ENCODE measurements around the gene ARL17B. TPM values are rescaled to one million over a fixed set of nuclear protein-coding genes. Genes with fewer than 3 reads are reported as not detected.
"Not testable (repeated sequence)": the region's sequence is repeated elsewhere in the genome, so short reads cannot be mapped to it uniquely, and the experiment has no call there.

The ARL17B gene
- polyA plus RNA-seq, 2 donors = 5.7 to 6.4 TPM

GRCh38 chr17:46291618-46292017 is 69.9 kb downstream of the ARL17B start:
- not testable (repeated sequence) for H3K4me3 ChIP-seq (ENCODE audit: low read depth in 1 of 2, low read length in 2 of 2); H3K27me3 ChIP-seq (ENCODE audit: control insufficient read depth in 1 of 2, insufficient read depth in 2 of 2, low read length in 2 of 2); H3K9me3 ChIP-seq (ENCODE audit: control insufficient read depth in 2 of 2, insufficient read depth in 1 of 2, low read depth in 1 of 2, low read length in 1 of 2); H3K36me3 ChIP-seq (ENCODE audit: control insufficient read depth in 2 of 2, insufficient read depth in 2 of 2, low read length in 1 of 2); H3K27ac ChIP-seq (ENCODE audit: low read depth in 2 of 2, low read length in 1 of 2); H3K4me1 ChIP-seq (ENCODE audit: control insufficient read depth in 2 of 2, insufficient read depth in 2 of 2, low read length in 1 of 2)
- WGBS, 2 donors = 95 to 99% methylated on average over 8 of the region's 8 CpGs

DNA sequence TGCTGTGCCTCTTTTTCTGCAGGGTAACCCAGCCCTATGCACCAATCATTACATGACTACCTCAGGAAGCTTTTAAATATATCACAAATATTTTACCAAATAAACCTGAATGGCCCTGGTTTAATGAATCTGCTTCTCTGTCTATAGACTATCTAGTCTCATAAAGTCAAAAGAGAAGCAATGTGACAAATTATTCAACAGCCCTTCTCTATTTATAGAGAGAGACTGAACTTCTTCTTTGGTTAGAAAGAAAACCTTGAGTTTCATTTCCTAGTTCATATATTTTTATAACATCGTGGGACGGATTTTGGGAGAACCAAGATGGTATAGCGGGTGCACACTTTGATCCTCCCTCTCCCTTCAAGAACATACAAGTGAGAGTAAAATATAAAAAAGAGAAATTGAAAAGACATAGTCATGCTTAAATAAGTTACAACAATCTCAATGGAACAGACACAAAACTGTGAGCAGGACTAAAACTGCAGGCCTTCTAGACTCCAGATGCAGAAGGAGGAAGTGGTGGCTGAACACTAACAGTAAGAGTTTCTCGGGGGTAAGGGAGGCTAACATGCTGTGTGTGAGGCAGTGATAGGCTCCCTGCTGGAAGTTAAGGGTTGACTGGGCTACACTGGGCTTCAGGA is 70.5 kb downstream of the ARL17B start:
- not testable (repeated sequence) for H3K9me3 ChIP-seq (ENCODE audit: control insufficient read depth in 2 of 2, insufficient read depth in 1 of 2, low read depth in 1 of 2, low read length in 1 of 2); H3K4me3 ChIP-seq (ENCODE audit: low read depth in 1 of 2, low read length in 2 of 2); H3K27me3 ChIP-seq (ENCODE audit: control insufficient read depth in 1 of 2, insufficient read depth in 2 of 2, low read length in 2 of 2); H3K36me3 ChIP-seq (ENCODE audit: control insufficient read depth in 2 of 2, insufficient read depth in 2 of 2, low read length in 1 of 2); H3K4me1 ChIP-seq (ENCODE audit: control insufficient read depth in 2 of 2, insufficient read depth in 2 of 2, low read length in 1 of 2); H3K27ac ChIP-seq (ENCODE audit: low read depth in 2 of 2, low read length in 1 of 2)
- WGBS, 2 donors = 82 to 86% methylated on average over 4 of the region's 4 CpGs

GRCh38 chr17:46287587-46287986 is 74.0 kb downstream of the ARL17B start:
- H3K4me3 ChIP-seq (ENCODE audit: low read depth in 1 of 2, low read length in 2 of 2); H3K9me3 ChIP-seq (ENCODE audit: control insufficient read depth in 2 of 2, insufficient read depth in 1 of 2, low read depth in 1 of 2, low read length in 1 of 2); H3K36me3 ChIP-seq (ENCODE audit: control insufficient read depth in 2 of 2, insufficient read depth in 2 of 2, low read length in 1 of 2); H3K27ac ChIP-seq (ENCODE audit: low read depth in 2 of 2, low read length in 1 of 2); H3K27me3 ChIP-seq (ENCODE audit: control insufficient read depth in 1 of 2, insufficient read depth in 2 of 2, low read length in 2 of 2); H3K4me1 ChIP-seq (ENCODE audit: control insufficient read depth in 2 of 2, insufficient read depth in 2 of 2, low read length in 1 of 2): not testable (repeated sequence)
- WGBS, 2 donors = 85 to 86% methylated on average over 7 of the region's 7 CpGs

DNA sequence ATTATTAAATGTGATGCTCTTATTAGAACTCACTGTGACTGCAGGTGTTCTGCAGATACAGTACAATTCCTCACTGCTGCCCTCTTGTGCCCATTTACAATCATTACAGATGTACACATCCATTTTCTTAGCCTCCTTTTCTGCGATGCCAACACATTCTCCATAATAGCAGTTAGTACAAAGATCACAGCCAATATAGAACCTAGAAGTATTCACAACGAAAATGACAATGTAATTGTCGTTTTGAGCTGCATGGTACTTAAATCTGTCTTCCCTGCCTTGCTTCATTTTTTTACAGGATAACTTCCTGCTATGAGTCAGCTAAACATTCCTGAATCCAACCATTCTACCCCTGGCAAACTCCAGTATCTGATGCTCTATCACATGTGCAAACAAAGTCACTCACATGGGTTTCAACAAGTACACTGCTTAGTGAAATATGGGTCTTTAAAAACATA is 74.8 kb downstream of the ARL17B start:
- not testable (repeated sequence) for H3K9me3 ChIP-seq (ENCODE audit: control insufficient read depth in 2 of 2, insufficient read depth in 1 of 2, low read depth in 1 of 2, low read length in 1 of 2); H3K27me3 ChIP-seq (ENCODE audit: control insufficient read depth in 1 of 2, insufficient read depth in 2 of 2, low read length in 2 of 2); H3K27ac ChIP-seq (ENCODE audit: low read depth in 2 of 2, low read length in 1 of 2); H3K4me1 ChIP-seq (ENCODE audit: control insufficient read depth in 2 of 2, insufficient read depth in 2 of 2, low read length in 1 of 2); H3K36me3 ChIP-seq (ENCODE audit: control insufficient read depth in 2 of 2, insufficient read depth in 2 of 2, low read length in 1 of 2); H3K4me3 ChIP-seq (ENCODE audit: low read depth in 1 of 2, low read length in 2 of 2)
- 1% methylated on average over 3 of the region's 3 CpGs for WGBS, 2 donors

DNA sequence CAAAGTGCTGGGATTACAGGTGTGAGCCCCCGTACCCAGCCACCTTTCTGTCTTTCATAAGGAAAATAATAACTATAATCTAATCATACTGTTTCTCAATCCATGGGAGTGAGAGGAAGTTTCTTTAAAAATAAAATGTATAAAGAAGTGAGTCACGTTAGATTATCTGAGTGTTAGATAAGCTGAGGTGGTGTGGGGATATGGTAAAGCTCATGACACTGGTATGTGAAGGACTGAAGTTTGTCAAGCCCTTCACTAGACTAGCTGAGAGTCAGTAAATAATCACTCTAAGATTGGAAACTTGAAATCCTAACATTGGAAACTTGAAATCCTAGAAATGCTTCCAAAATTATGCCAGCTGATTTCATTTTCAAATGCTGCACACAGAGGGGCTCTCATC is 76.1 kb downstream of the ARL17B start:
- not testable (repeated sequence) for H3K27ac ChIP-seq (ENCODE audit: low read depth in 2 of 2, low read length in 1 of 2); H3K27me3 ChIP-seq (ENCODE audit: control insufficient read depth in 1 of 2, insufficient read depth in 2 of 2, low read length in 2 of 2); H3K36me3 ChIP-seq (ENCODE audit: control insufficient read depth in 2 of 2, insufficient read depth in 2 of 2, low read length in 1 of 2); H3K4me1 ChIP-seq (ENCODE audit: control insufficient read depth in 2 of 2, insufficient read depth in 2 of 2, low read length in 1 of 2); H3K9me3 ChIP-seq (ENCODE audit: control insufficient read depth in 2 of 2, insufficient read depth in 1 of 2, low read depth in 1 of 2, low read length in 1 of 2); H3K4me3 ChIP-seq (ENCODE audit: low read depth in 1 of 2, low read length in 2 of 2)
- 68 to 86% methylated on average over 2 of the region's 2 CpGs for WGBS, 2 donors

DNA sequence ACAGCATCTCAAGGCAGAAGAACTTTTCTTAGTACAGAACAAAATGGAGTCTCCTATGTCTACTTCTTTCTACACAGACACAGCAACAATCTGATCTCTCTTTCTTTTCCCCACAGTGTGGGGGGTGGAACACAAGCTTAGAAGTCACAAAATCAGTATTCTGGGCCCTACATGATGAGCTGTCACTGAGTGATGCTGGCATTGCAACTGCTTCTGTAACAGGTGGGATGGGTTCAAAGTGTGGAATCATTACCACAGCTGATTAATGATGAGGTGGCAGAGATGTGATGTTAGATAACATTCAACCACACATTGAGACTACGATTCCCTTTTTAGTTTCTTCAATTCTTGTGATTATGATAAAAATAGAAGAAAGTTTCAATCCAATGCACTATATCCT is 77.1 kb downstream of the ARL17B start:
- H3K9me3 ChIP-seq (ENCODE audit: control insufficient read depth in 2 of 2, insufficient read depth in 1 of 2, low read depth in 1 of 2, low read length in 1 of 2); H3K4me3 ChIP-seq (ENCODE audit: low read depth in 1 of 2, low read length in 2 of 2); H3K27ac ChIP-seq (ENCODE audit: low read depth in 2 of 2, low read length in 1 of 2); H3K27me3 ChIP-seq (ENCODE audit: control insufficient read depth in 1 of 2, insufficient read depth in 2 of 2, low read length in 2 of 2); H3K36me3 ChIP-seq (ENCODE audit: control insufficient read depth in 2 of 2, insufficient read depth in 2 of 2, low read length in 1 of 2); H3K4me1 ChIP-seq (ENCODE audit: control insufficient read depth in 2 of 2, insufficient read depth in 2 of 2, low read length in 1 of 2): not testable (repeated sequence)
- 80 to 100% methylated on average over 1 of the region's 1 CpG for WGBS, 2 donors

DNA sequence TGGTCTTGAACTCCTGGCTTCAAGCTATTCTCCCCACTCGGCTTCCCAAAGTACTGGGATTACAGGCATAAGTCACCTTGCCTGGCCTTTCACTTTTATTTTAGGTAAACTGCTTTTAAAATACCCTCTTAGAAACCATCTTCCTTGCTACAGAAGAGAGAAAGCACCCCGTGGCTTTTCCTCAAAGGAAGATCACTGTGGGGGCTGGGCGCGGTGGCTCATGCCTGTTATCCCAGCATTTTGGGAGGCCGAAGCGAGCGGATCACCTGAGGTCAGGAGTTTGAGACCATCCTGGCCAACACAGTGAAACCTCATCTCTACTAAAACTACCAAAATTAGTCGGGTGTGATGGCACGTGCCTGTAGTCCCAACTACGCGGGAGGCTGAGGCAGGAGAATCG is 78.9 kb downstream of the ARL17B start:
- 94 to 95% methylated on average over 12 of the region's 12 CpGs for WGBS, 2 donors
- H3K4me1 ChIP-seq (ENCODE audit: control insufficient read depth in 2 of 2, insufficient read depth in 2 of 2, low read length in 1 of 2); H3K27ac ChIP-seq (ENCODE audit: low read depth in 2 of 2, low read length in 1 of 2); H3K9me3 ChIP-seq (ENCODE audit: control insufficient read depth in 2 of 2, insufficient read depth in 1 of 2, low read depth in 1 of 2, low read length in 1 of 2); H3K36me3 ChIP-seq (ENCODE audit: control insufficient read depth in 2 of 2, insufficient read depth in 2 of 2, low read length in 1 of 2); H3K4me3 ChIP-seq (ENCODE audit: low read depth in 1 of 2, low read length in 2 of 2); H3K27me3 ChIP-seq (ENCODE audit: control insufficient read depth in 1 of 2, insufficient read depth in 2 of 2, low read length in 2 of 2): not testable (repeated sequence)

DNA sequence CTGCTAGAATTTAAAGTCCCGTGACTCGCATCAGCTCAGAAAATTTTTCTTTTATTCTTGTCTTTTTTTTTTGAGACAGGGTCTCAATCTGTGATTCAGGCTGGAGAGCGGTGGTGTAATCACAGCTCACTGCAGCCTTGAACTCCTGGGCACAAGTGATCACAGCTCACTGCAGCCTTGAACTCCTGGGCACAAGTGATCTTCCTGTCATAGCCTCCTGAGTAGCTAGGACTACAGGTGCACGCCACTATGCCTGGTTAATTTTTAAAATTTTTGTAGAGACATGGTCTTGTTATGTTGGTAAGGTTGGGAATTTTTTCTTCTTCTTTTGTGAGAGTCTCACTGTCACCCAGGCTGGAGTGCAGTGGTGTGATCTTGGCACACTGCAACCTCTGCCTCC is 80.2 kb downstream of the ARL17B start:
- not testable (repeated sequence) for H3K4me3 ChIP-seq (ENCODE audit: low read depth in 1 of 2, low read length in 2 of 2); H3K27me3 ChIP-seq (ENCODE audit: control insufficient read depth in 1 of 2, insufficient read depth in 2 of 2, low read length in 2 of 2); H3K4me1 ChIP-seq (ENCODE audit: control insufficient read depth in 2 of 2, insufficient read depth in 2 of 2, low read length in 1 of 2); H3K9me3 ChIP-seq (ENCODE audit: control insufficient read depth in 2 of 2, insufficient read depth in 1 of 2, low read depth in 1 of 2, low read length in 1 of 2); H3K27ac ChIP-seq (ENCODE audit: low read depth in 2 of 2, low read length in 1 of 2); H3K36me3 ChIP-seq (ENCODE audit: control insufficient read depth in 2 of 2, insufficient read depth in 2 of 2, low read length in 1 of 2)
- 90 to 97% methylated on average over 4 of the region's 4 CpGs for WGBS, 2 donors

- H3K4me1 ChIP-seq (ENCODE audit: control insufficient read depth in 2 of 2, insufficient read depth in 2 of 2, low read length in 1 of 2); H3K27me3 ChIP-seq (ENCODE audit: control insufficient read depth in 1 of 2, insufficient read depth in 2 of 2, low read length in 2 of 2); H3K36me3 ChIP-seq (ENCODE audit: control insufficient read depth in 2 of 2, insufficient read depth in 2 of 2, low read length in 1 of 2); H3K4me3 ChIP-seq (ENCODE audit: low read depth in 1 of 2, low read length in 2 of 2); H3K9me3 ChIP-seq (ENCODE audit: control insufficient read depth in 2 of 2, insufficient read depth in 1 of 2, low read depth in 1 of 2, low read length in 1 of 2); H3K27ac ChIP-seq (ENCODE audit: low read depth in 2 of 2, low read length in 1 of 2): not testable (repeated sequence)
- WGBS, 2 donors = 56 to 67% methylated on average over 3 of the region's 3 CpGs
Measured at GRCh38 chr17:46276728-46277479, 84.7 kb downstream of the ARL17B start.

DNA sequence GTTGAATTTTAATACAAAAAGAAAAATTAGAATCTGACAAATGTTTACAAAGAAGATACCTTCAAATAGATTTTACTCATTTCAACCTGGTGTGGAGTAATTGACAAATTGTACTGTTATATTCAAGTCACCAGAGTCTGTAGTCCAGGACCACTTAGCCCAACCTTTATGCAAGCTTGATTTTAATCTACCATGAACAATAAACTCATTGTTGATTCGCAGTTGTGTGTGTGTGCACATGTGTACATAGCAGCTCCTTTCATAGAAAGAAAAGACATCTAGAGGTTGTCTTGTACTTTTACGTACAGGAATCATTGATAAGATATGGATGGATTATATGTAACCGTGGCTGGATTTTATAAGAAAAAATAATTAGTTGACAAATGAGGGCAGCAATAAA is 87.3 kb downstream of the ARL17B start:
- H3K4me3 ChIP-seq (ENCODE audit: low read depth in 1 of 2, low read length in 2 of 2) = no peak overlapping the region
- H3K9me3 ChIP-seq (ENCODE audit: control insufficient read depth in 2 of 2, insufficient read depth in 1 of 2, low read depth in 1 of 2, low read length in 1 of 2) = no peaks in the 10 kb centered on the region
- H3K27me3 ChIP-seq (ENCODE audit: control insufficient read depth in 1 of 2, insufficient read depth in 2 of 2, low read length in 2 of 2) = no peaks in the 10 kb centered on the region
- no peak overlapping the region for H3K27ac ChIP-seq (ENCODE audit: low read depth in 2 of 2, low read length in 1 of 2)
- 72 to 86% methylated on average over 3 of the region's 3 CpGs for WGBS, 2 donors
- H3K36me3 ChIP-seq (ENCODE audit: control insufficient read depth in 2 of 2, insufficient read depth in 2 of 2, low read length in 1 of 2) = no peaks in the 10 kb centered on the region
- H3K4me1 ChIP-seq (ENCODE audit: control insufficient read depth in 2 of 2, insufficient read depth in 2 of 2, low read length in 1 of 2) = no peaks in the 10 kb centered on the region

All from esophagus (tissue), 2 donors.